Panc1 (cell line): ENCODE data around the gene CBX8. TPM values are rescaled to one million over a fixed set of nuclear protein-coding genes. Genes with fewer than 3 reads are reported as not detected.

Experiments used
- ATAC-seq: fragments of 200-7000 bp; cut with Tn5 transposase; 2 replicates; pipeline ENCODE4 v1.9.1; 2020; ENCODE audit warnings: mild to moderate bottlenecking, moderate library complexity
- BruUV-seq: library from RNA; stranded (reverse); fragments of 400-500 nt; replicated peaks from 2 replicates; lab custom pipeline; 2021; lab: Mats Ljungman, UMichigan
- CTCF ChIA-PET: fragments of 300-600 bp; sonication (Branson Sonifier 250); formaldehyde crosslinking; loops from one replicate; lab custom pipeline; 2022; ENCODE audit warnings: antibody characterized with exemption; lab: Charles Lee
- POLR2A ChIA-PET: fragments of 300-600 bp; sonication (Branson Sonifier 250); formaldehyde crosslinking; loops from one replicate; lab custom pipeline; 2022; ENCODE audit warnings: antibody characterized with exemption; lab: Charles Lee
- DNase-seq: peaks from one replicate; pipeline ENCODE4 v3.0.0-alpha.2; 2010; ENCODE audit warnings: low read depth, low spot score
- H3K27ac ChIP-seq: 2 replicates; pipeline ENCODE4 v1.5.1; 2011; ENCODE audit warnings: mild to moderate bottlenecking, low read length, inconsistent platforms
- H3K27me3 ChIP-seq: fragments of 200-500 bp; sonication (Bioruptor generic); 2 replicates; pipeline ENCODE4 v1.6.0; 2014; ENCODE audit warnings: low read length, inconsistent platforms; ENCODE audit not compliant: control insufficient read depth, insufficient read depth
- H3K36me3 ChIP-seq: fragments of 200-500 bp; sonication (Bioruptor generic); 2 replicates; pipeline ENCODE4 v1.5.1; 2014; ENCODE audit warnings: inconsistent platforms, mild to moderate bottlenecking, low read length, moderate library complexity; ENCODE audit not compliant: control insufficient read depth, insufficient read depth
- H3K4me1 ChIP-seq: 2 replicates; pipeline ENCODE4 v1.5.1; 2011; ENCODE audit warnings: inconsistent platforms, mild to moderate bottlenecking, low read length, moderate library complexity; ENCODE audit not compliant: control insufficient read depth, insufficient read depth
- H3K4me3 ChIP-seq, 2 experiments: 2 replicates each; pipeline ENCODE4 v1.5.1; 2011 to 2012; ENCODE audit warnings: low read depth in 2 of 2, low read length in 2 of 2, mild to moderate bottlenecking in 2 of 2, inconsistent platforms in 1 of 2, moderate library complexity in 1 of 2
- H3K9me3 ChIP-seq: fragments of 200-500 bp; sonication (Bioruptor generic); 2 replicates; pipeline ENCODE4 v1.5.1; 2014; ENCODE audit warnings: low read depth, mild to moderate bottlenecking, inconsistent platforms, low read length, moderate library complexity; ENCODE audit not compliant: control insufficient read depth, insufficient read depth
- CTCF ChIP-seq: fragments of 450-650 bp; IDR thresholded peaks from 2 replicates; pipeline ENCODE4 v1.5.1; 2017; ENCODE audit warnings: mild to moderate bottlenecking
- POLR2AphosphoS5 ChIP-seq: IDR thresholded peaks from 2 replicates; pipeline ENCODE4 v1.6.1; 2012; ENCODE audit warnings: mild to moderate bottlenecking, low read depth, low read length, moderate library complexity
- REST ChIP-seq, 2 experiments: IDR thresholded peaks; 2 replicates each; pipeline ENCODE4 v1.6.1; 2011 to 2012; ENCODE audit warnings: low read depth in 2 of 2, control low read depth in 1 of 2, low read length in 1 of 2, mild to moderate bottlenecking in 1 of 2, moderate library complexity in 1 of 2; ENCODE audit not compliant: insufficient read depth in 1 of 2
- SIN3A ChIP-seq: IDR thresholded peaks from 2 replicates; pipeline ENCODE4 v1.6.1; 2012; ENCODE audit warnings: low read depth, mild to moderate bottlenecking, low read length, moderate library complexity, borderline replicate concordance; ENCODE audit not compliant: insufficient read depth
- TCF7L2 ChIP-seq: IDR thresholded peaks from 2 replicates; pipeline ENCODE4 v1.6.1; 2011; ENCODE audit warnings: mild to moderate bottlenecking, low read depth, low read length, inconsistent platforms
- in situ Hi-C: cut with HindIII; loops from 2 replicates; pipeline ENCODE4 v1.10.0; 2016; ENCODE audit warnings: low sequenced_read_pairs, low pct_unique_long_range_greater_than_20kb
- intact Hi-C: fragments of 100-400 bp; cut with micrococcal nuclease; formaldehyde crosslinking; loops from one replicate; pipeline ENCODE4 v1.10.0; 2022; ENCODE audit not compliant: unreplicated experiment
- total RNA-seq: library from RNA; stranded (reverse); gene quantifications from one replicate; pipeline ENCODE4 v1.2.1, GENCODE V29; 2021; ENCODE audit not compliant: unreplicated experiment

The CBX8 gene
- total RNA-seq, 1 experiment from 2014 or later, result 15.3 TPM

DNA sequence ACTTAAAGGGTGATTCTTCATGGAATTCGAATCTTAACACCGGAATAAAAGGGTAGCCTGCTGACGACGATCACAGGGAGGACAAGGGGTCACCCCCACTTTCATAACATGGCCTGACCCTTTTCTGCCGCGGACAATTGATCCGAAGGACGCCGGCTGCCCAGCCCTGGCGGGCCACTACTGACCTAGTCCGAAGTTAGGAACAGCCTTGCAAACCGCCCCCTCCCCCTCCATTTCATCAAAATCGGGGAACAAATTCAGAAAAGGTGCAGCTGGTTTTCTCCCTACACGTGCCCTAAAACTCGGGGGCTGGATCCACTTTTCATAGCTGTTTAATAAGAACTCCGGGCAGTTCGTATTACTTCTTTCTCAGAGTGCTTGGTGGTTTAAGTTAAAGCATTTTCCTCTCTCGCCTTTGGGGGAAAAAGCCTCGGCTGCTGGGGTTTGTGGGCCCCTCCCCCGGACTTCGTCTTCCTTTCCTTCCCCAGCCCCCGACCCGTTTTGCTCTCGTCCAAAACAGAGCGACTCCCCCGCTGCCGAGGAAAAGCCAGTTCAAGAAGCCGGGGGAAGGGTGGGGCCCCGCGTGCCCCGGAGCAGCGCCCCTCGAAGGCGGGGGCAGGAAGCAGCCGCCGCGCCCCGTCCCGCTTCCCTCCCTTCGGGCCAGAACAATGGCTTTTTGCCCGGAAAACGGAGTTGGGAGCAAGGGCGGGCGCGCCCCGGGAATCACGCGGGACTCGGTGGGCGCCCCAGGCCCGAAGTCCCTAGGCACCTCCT is 19.6 kb downstream of the CBX8 start:
- Histone ChIP-seq H3K4me3 (peak overlapping the region; percentile 60 to 62), H3K4me1 (peaks cover 20% of the 10 kb centered on the region), H3K27ac (peak overlapping the region; percentile 57; the same call in 1 of the 2 replicates), H3K36me3 (peaks cover 3% of the 10 kb centered on the region; the same call in 1 of the 2 replicates), H3K27me3 (peaks cover 18% of the 10 kb centered on the region), H3K9me3 (no peaks in the 10 kb centered on the region)
- ChIA-PET POLR2A (no interaction called here), CTCF (interaction anchor here (0.7 kb wide), 1 partner anchor 44 kb away, joined by 6 read pairs; no protein-coding TSS in a partner anchor)
- no peak for DNase-seq
- in situ Hi-C loops, result loop anchor here (25.0 kb wide), 1 partner anchor 210 kb away; no protein-coding TSS in a partner anchor
- no TSS peak for BruUV-seq
- ATAC-seq, result peak; percentile 73
- intact Hi-C loops, result no loop called here
- TF ChIP-seq CTCF (no peak), SIN3A (no peak), POLR2AphosphoS5 (no peak), TCF7L2 (no peak), REST (IDR thresholded peaks at IDR 0.05; ENCODE audit: insufficient read depth in 1 of 2, low read depth in 2 of 2, low read length in 1 of 2) (no peak)

- POLR2A ChIA-PET, result interaction anchor here (0.6 kb wide), 1 partner anchor 461 kb away, joined by 3 read pairs; no protein-coding TSS in a partner anchor
- peaks cover 18% of the 10 kb centered on the region for H3K27me3 ChIP-seq
- no peak for TF ChIP-seq CTCF
- TF ChIP-seq SIN3A, result no peak
- no peak for TF ChIP-seq POLR2AphosphoS5
- no peak for TF ChIP-seq REST (IDR thresholded peaks at IDR 0.05; ENCODE audit: insufficient read depth in 1 of 2, low read depth in 2 of 2, low read length in 1 of 2)
- no peak for TF ChIP-seq TCF7L2
- in situ Hi-C loops (loop anchor here (25.0 kb wide), 1 partner anchor 211 kb away; no protein-coding TSS in a partner anchor), intact Hi-C loops (no loop called here)
- DNase-seq (no peak), ATAC-seq (no peak)
- H3K4me1 ChIP-seq, result peaks cover 20% of the 10 kb centered on the region
- no peaks in the 10 kb centered on the region for H3K9me3 ChIP-seq
- H3K36me3 ChIP-seq, result peaks cover 3% of the 10 kb centered on the region; the same call in 1 of the 2 replicates
- no TSS peak for BruUV-seq
- CTCF ChIA-PET, result interaction anchor here (0.6 kb wide), 1 partner anchor 143 kb away, joined by 3 read pairs; no protein-coding TSS in a partner anchor
- H3K4me3 ChIP-seq, result no peak overlapping the region
- H3K27ac ChIP-seq, result no peak overlapping the region
Observed at GRCh38 chr17:79776376-79777119, 20.3 kb downstream of the CBX8 start.
